Measurements from ENCODE around the gene F12. TPM values are rescaled to one million over a fixed set of nuclear protein-coding genes. Genes with fewer than 3 reads are reported as not detected.

The F12 gene
- total RNA-seq, 2 experiments from 2014 or later: 3.8 TPM; not detected in 1

DNA sequence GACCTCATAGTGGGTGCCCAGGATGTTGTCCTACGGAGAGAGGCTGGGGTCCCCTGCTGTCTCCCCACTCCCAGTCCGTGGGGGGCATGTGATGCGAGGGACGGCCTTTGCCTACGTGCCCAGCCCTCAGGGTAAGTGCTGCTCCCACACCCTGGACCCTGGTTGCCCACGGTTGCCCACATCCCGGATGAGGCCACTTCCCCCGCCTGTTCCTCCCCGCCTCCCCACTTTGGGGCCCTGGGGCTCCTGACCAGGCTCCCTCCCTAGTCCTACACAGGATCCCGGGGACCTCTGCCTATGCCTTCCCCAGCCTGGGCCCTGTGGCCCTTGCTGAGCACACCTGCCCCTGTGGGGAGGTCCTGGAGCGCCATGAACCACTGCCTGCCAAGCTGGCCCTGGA, 23.6 kb downstream of the F12 start:
- Histone ChIP-seq H3K4me3 (ENCODE audit: low read depth, low read length, poor library complexity, severe bottlenecking) (no peak overlapping the region), H3K27ac (ENCODE audit: low read depth, low read length, poor library complexity, severe bottlenecking) (no peak overlapping the region), H3K9me2 (ENCODE audit: insufficient read depth, low read length) (no peaks in the 10 kb centered on the region), H3K36me3 (ENCODE audit: insufficient read depth, low read length) (no peaks in the 10 kb centered on the region), H3K4me1 (ENCODE audit: insufficient read depth, low read length, poor library complexity, severe bottlenecking) (peaks cover 49% of the 10 kb centered on the region), H3K4me2 (ENCODE audit: low read length) (no peak overlapping the region), H2AFZ (ENCODE audit: low read length) (no peak overlapping the region), H4K20me1 (ENCODE audit: insufficient read depth, low read length) (no peaks in the 10 kb centered on the region), H3K79me2 (ENCODE audit: insufficient read depth, low read depth, low read length) (no peaks in the 10 kb centered on the region), H3K9me3 (ENCODE audit: low read length) (no peaks in the 10 kb centered on the region)
- intact Hi-C loops (cut with micrococcal nuclease; ENCODE audit: unreplicated experiment): loop anchor here (5.0 kb wide), 1 partner anchor 273 kb away; no protein-coding TSS in a partner anchor
- TF ChIP-seq, protein P1, sequence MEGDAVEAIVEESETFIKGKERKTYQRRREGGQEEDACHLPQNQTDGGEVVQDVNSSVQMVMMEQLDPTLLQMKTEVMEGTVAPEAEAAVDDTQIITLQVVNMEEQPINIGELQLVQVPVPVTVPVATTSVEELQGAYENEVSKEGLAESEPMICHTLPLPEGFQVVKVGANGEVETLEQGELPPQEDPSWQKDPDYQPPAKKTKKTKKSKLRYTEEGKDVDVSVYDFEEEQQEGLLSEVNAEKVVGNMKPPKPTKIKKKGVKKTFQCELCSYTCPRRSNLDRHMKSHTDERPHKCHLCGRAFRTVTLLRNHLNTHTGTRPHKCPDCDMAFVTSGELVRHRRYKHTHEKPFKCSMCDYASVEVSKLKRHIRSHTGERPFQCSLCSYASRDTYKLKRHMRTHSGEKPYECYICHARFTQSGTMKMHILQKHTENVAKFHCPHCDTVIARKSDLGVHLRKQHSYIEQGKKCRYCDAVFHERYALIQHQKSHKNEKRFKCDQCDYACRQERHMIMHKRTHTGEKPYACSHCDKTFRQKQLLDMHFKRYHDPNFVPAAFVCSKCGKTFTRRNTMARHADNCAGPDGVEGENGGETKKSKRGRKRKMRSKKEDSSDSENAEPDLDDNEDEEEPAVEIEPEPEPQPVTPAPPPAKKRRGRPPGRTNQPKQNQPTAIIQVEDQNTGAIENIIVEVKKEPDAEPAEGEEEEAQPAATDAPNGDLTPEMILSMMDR (conservative IDR thresholded peaks at IDR 0.05; ENCODE audit: low read length): no peak
- TF ChIP-seq EZH2phosphoT487 (IDR thresholded peaks at IDR 0.05; ENCODE audit: borderline replicate concordance, low read depth, low read length): no peak
- DNase-seq (ENCODE audit: low spot score): no peak
- ChIA-PET POLR2A (no interaction called here), CTCF (ENCODE audit: unreplicated experiment) (interaction anchor here (1.0 kb wide), 1 partner anchor 15 kb away, joined by 5 read pairs; no protein-coding TSS in a partner anchor)
- no TSS peak for BruUV-seq (replicated peaks)

DNA sequence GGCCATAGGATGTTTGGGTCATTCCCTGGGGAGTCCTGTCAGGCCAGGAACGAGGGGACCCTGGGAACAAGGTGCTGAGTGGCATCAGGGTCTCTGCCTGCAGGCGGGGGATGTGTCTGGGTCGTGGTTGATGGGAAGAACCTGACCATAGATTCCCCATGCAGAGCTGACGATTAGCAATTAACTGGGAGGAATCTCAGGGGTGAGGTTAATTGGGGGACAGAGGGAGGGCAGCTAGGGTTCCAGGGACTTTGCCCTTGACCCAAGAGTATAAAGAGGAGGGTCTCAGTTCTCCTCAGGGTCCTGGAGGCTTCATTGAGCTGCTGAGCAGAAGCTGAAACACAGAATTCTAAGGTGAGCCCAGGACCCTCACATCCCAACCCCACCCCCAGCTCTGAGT, 25.2 kb downstream of the F12 start, which contains the start of gene SLC34A1:
Gene SLC34A1 (plus strand): TSS at position 301 of the 400 bp plus-strand sequence. CDS start 1,308 bp downstream, outside the sequence.
- TF ChIP-seq EZH2phosphoT487 (IDR thresholded peaks at IDR 0.05; ENCODE audit: borderline replicate concordance, low read depth, low read length): no peak
- peaks cover 33% of the 10 kb centered on the region for H3K4me1 ChIP-seq (ENCODE audit: insufficient read depth, low read length, poor library complexity, severe bottlenecking)
- BruUV-seq (replicated peaks): no TSS peak

DNA sequence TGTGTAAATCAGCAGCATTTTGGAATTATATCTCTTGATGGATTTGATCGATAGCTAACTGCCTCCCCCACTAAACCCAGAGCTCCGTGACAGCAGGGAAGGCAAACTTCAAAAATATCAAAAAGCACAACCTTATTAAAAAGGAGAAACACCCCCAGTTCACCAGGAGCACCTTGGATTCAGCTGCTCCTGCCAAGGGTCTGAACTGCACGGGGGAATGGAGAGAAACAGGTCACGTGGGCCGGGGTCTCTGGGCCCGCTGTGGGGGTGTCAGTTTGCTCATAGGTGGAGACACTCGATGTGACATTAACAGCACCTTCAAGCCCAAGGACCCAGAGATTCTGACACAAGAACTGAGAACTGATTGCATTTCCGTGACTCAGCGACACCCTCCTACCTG, 26.2 kb downstream of the F12 start:
- intact Hi-C loops (cut with micrococcal nuclease; ENCODE audit: unreplicated experiment): no loop called here
- no peak for TF ChIP-seq EZH2phosphoT487 (IDR thresholded peaks at IDR 0.05; ENCODE audit: borderline replicate concordance, low read depth, low read length)
- TF ChIP-seq, protein P1 (conservative IDR thresholded peaks at IDR 0.05; ENCODE audit: low read length): no peak
- POLR2A ChIA-PET: interaction anchor here (1.0 kb wide), 1 partner anchor 12 kb away, joined by 3 read pairs; no protein-coding TSS in a partner anchor

More for the DNA sequence above, 25.2 kb downstream of the F12 start, which contains the start of gene SLC34A1:
- Histone ChIP-seq H4K20me1 (ENCODE audit: insufficient read depth, low read length) (no peaks in the 10 kb centered on the region), H3K27ac (ENCODE audit: low read depth, low read length, poor library complexity, severe bottlenecking) (no peak within 1 kb of the TSS), H3K4me2 (ENCODE audit: low read length) (no peak within 1 kb of the TSS), H3K9me3 (ENCODE audit: low read length) (no peaks in the 10 kb centered on the region), H3K4me3 (ENCODE audit: low read depth, low read length, poor library complexity, severe bottlenecking) (no peak within 1 kb of the TSS), H3K36me3 (ENCODE audit: insufficient read depth, low read length) (no peaks in the 10 kb centered on the region), H3K79me2 (ENCODE audit: insufficient read depth, low read depth, low read length) (no peaks in the 10 kb centered on the region), H2AFZ (ENCODE audit: low read length) (no peak within 1 kb of the TSS), H3K9me2 (ENCODE audit: insufficient read depth, low read length) (no peaks in the 10 kb centered on the region)
- intact Hi-C loops (cut with micrococcal nuclease; ENCODE audit: unreplicated experiment): no loop called here
- POLR2A ChIA-PET: no interaction called here
- DNase-seq (ENCODE audit: low spot score): no peak
- CTCF ChIA-PET (ENCODE audit: unreplicated experiment): interaction anchor here (2.1 kb wide), 1 partner anchor 14 kb away, joined by 7 read pairs; no protein-coding TSS in a partner anchor

More for the DNA sequence above, 26.2 kb downstream of the F12 start:
- no TSS peak for BruUV-seq (replicated peaks)
- no peak overlapping the region for H2AFZ ChIP-seq (ENCODE audit: low read length)
- no peak overlapping the region for H3K4me2 ChIP-seq (ENCODE audit: low read length)
- H3K27ac ChIP-seq (ENCODE audit: low read depth, low read length, poor library complexity, severe bottlenecking): no peak overlapping the region
- no peaks in the 10 kb centered on the region for H3K36me3 ChIP-seq (ENCODE audit: insufficient read depth, low read length)
- no peaks in the 10 kb centered on the region for H3K9me3 ChIP-seq (ENCODE audit: low read length)
- no peaks in the 10 kb centered on the region for H3K9me2 ChIP-seq (ENCODE audit: insufficient read depth, low read length)
- no peaks in the 10 kb centered on the region for H4K20me1 ChIP-seq (ENCODE audit: insufficient read depth, low read length)
- no peaks in the 10 kb centered on the region for H3K79me2 ChIP-seq (ENCODE audit: insufficient read depth, low read depth, low read length)
- H3K4me3 ChIP-seq (ENCODE audit: low read depth, low read length, poor library complexity, severe bottlenecking): no peak overlapping the region
- H3K4me1 ChIP-seq (ENCODE audit: insufficient read depth, low read length, poor library complexity, severe bottlenecking): peaks cover 23% of the 10 kb centered on the region
- CTCF ChIA-PET (ENCODE audit: unreplicated experiment): interaction anchor here (0.6 to 2.1 kb wide), 2 partner anchors 13 to 93 kb away, joined by 4 to 7 read pairs; no protein-coding TSS in a partner anchor
- DNase-seq (ENCODE audit: low spot score): no peak
